Caco-2 (cell line): ENCODE results near the gene RHOT2. TPM values are rescaled to one million over a fixed set of nuclear protein-coding genes. Genes with fewer than 3 reads are reported as not detected.

ENCODE experiments used
- BruUV-seq: library from RNA; stranded (reverse); fragments of 400-500 nt; replicated peaks from 2 replicates; lab custom pipeline; 2021; lab: Mats Ljungman, UMichigan
- CTCF ChIA-PET: fragments of 300-600 bp; sonication (Branson Sonifier 250); formaldehyde crosslinking; loops from one replicate; lab custom pipeline; 2022; ENCODE audit warnings: antibody characterized with exemption; lab: Charles Lee
- POLR2A ChIA-PET: fragments of 300-600 bp; sonication (Branson Sonifier 250); formaldehyde crosslinking; loops from one replicate; lab custom pipeline; 2022; ENCODE audit warnings: antibody characterized with exemption; lab: Charles Lee
- DNase-seq, 2 experiments: peaks; one replicate each; pipeline versions ENCODE4 v3.0.0 to v3.0.0-alpha.2; 2020 to 2022
- H3K27me3 ChIP-seq: replicated peaks from 2 replicates; pipeline ENCODE4 v1.6.0; 2011; ENCODE audit warnings: low read length; ENCODE audit not compliant: control insufficient read depth, insufficient read depth
- H3K36me3 ChIP-seq: 2 replicates; pipeline ENCODE4 v1.5.1; 2011; ENCODE audit warnings: low read length; ENCODE audit not compliant: control insufficient read depth, insufficient read depth
- H3K4me1 ChIP-seq: fragments of 250-450 bp; sonication (Bioruptor Pico); 2 replicates; pipeline ENCODE4 v1.5.1; 2020; ENCODE audit warnings: mild to moderate bottlenecking
- H3K4me3 ChIP-seq: 2 replicates; pipeline ENCODE4 v1.5.1; 2011; ENCODE audit warnings: low read depth, mild to moderate bottlenecking, control low read depth, low read length
- H3K9me3 ChIP-seq: fragments of 250-450 bp; sonication (Bioruptor Pico); 2 replicates; pipeline ENCODE4 v1.5.1; 2020; ENCODE audit warnings: mild to moderate bottlenecking, moderate library complexity
- H3K27ac Mint-ChIP-seq: one replicate; pipeline ENCODE4 v1.8.0; 2022; ENCODE audit warnings: mixed read lengths; ENCODE audit not compliant: unreplicated experiment
- H3K27me3 Mint-ChIP-seq: one replicate; pipeline ENCODE4 v1.8.0; 2022; ENCODE audit warnings: mixed read lengths; ENCODE audit not compliant: insufficient read depth, unreplicated experiment
- H3K36me3 Mint-ChIP-seq: one replicate; pipeline ENCODE4 v1.8.0; 2022; ENCODE audit warnings: mild to moderate bottlenecking, mixed read lengths; ENCODE audit not compliant: insufficient read depth, unreplicated experiment
- H3K4me1 Mint-ChIP-seq: one replicate; pipeline ENCODE4 v1.8.0; 2022; ENCODE audit warnings: low read depth, mixed read lengths; ENCODE audit not compliant: unreplicated experiment
- H3K4me3 Mint-ChIP-seq: one replicate; pipeline ENCODE4 v1.8.0; 2022; ENCODE audit warnings: mild to moderate bottlenecking, moderate library complexity, mixed read lengths; ENCODE audit not compliant: unreplicated experiment
- H3K9me3 Mint-ChIP-seq: one replicate; pipeline ENCODE4 v1.8.0; 2022; ENCODE audit warnings: mixed read lengths; ENCODE audit not compliant: unreplicated experiment
- intact Hi-C: fragments of 100-400 bp; cut with micrococcal nuclease; formaldehyde crosslinking; loops from one replicate; pipeline ENCODE4 v1.10.0; 2022; ENCODE audit not compliant: unreplicated experiment
- total RNA-seq: library from RNA; stranded (reverse); gene quantifications from 2 replicates; pipeline ENCODE4 v1.2.3, GENCODE V29; 2022
- TF ChIP-seq, protein P1 (sequence below), 2 experiments: fragments of 200-600 bp in 1 of 2; IDR thresholded peaks; 1 replicate in 1 of 2; 2 replicates in 1 of 2; pipeline versions ENCODE4 v1.5.1 to v1.8.0; 2011 to 2022; ENCODE audit warnings: antibody characterized with exemption in 1 of 2, control low read depth in 1 of 2, inconsistent platforms in 1 of 2, low read depth in 1 of 2, low read length in 1 of 2, mild to moderate bottlenecking in 1 of 2, moderate library complexity in 1 of 2; ENCODE audit not compliant: insufficient read depth in 1 of 2, severe bottlenecking in 1 of 2, unreplicated experiment in 1 of 2

The RHOT2 gene
- total RNA-seq, 1 experiment from 2014 or later, result 96.7 TPM

DNA sequence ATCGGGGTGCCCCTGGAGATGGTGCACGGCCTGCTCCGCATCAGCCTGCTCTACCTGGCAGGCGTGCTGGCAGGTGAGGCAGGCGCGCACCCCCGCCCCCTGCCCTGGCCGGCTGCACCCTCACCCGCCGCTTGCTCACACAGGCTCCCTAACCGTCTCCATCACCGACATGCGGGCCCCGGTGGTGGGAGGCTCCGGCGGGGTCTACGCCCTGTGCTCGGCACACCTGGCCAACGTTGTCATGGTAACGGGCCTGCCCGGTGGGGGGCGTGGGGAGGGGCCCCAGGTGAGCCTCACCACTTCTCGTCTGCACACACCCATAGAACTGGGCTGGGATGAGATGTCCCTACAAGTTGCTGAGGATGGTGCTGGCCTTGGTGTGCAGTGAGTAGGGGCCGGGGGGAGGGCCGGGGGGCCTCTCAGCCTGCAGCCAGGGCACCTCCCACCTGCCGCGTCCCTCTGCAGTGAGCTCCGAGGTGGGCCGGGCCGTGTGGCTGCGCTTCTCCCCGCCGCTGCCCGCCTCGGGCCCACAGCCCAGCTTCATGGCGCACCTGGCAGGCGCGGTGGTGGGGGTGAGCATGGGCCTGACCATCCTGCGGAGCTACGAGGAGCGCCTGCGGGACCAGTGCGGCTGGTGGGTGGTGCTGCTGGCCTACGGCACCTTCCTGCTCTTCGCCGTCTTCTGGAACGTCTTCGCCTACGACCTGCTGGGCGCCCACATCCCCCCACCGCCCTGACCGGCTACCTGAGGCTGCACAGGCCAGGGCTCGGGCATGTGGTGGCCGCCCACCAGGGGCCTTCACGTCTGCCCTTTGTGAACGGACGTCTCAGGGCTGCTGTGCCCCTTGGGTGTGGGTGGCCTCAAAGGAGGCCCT lies 9.6 kb downstream of the RHOT2 start:
- ChIA-PET CTCF (no interaction called here), POLR2A (no interaction called here)
- Mint-ChIP-seq H3K4me1 (no peaks in the 10 kb centered on the region), H3K36me3 (peaks cover 47% of the 10 kb centered on the region), H3K9me3 (no peaks in the 10 kb centered on the region), H3K4me3 (no peak overlapping the region), H3K27ac (no peak overlapping the region), H3K27me3 (no peaks in the 10 kb centered on the region)
- BruUV-seq, result no TSS peak
- TF ChIP-seq, protein P1, sequence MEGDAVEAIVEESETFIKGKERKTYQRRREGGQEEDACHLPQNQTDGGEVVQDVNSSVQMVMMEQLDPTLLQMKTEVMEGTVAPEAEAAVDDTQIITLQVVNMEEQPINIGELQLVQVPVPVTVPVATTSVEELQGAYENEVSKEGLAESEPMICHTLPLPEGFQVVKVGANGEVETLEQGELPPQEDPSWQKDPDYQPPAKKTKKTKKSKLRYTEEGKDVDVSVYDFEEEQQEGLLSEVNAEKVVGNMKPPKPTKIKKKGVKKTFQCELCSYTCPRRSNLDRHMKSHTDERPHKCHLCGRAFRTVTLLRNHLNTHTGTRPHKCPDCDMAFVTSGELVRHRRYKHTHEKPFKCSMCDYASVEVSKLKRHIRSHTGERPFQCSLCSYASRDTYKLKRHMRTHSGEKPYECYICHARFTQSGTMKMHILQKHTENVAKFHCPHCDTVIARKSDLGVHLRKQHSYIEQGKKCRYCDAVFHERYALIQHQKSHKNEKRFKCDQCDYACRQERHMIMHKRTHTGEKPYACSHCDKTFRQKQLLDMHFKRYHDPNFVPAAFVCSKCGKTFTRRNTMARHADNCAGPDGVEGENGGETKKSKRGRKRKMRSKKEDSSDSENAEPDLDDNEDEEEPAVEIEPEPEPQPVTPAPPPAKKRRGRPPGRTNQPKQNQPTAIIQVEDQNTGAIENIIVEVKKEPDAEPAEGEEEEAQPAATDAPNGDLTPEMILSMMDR (IDR thresholded peaks at IDR 0.05; ENCODE audit: insufficient read depth in 1 of 2, low read depth in 1 of 2, low read length in 1 of 2, severe bottlenecking in 1 of 2, unreplicated experiment in 1 of 2), result no peak
- intact Hi-C loops, result no loop called here
- no peak for DNase-seq
- no peaks in the 10 kb centered on the region for H3K9me3 ChIP-seq
- no peak overlapping the region for H3K4me3 ChIP-seq
- H3K27me3 ChIP-seq, result no peaks in the 10 kb centered on the region
- H3K4me1 ChIP-seq, result peaks cover 21% of the 10 kb centered on the region
- H3K36me3 ChIP-seq, result peaks cover 3% of the 10 kb centered on the region

DNA sequence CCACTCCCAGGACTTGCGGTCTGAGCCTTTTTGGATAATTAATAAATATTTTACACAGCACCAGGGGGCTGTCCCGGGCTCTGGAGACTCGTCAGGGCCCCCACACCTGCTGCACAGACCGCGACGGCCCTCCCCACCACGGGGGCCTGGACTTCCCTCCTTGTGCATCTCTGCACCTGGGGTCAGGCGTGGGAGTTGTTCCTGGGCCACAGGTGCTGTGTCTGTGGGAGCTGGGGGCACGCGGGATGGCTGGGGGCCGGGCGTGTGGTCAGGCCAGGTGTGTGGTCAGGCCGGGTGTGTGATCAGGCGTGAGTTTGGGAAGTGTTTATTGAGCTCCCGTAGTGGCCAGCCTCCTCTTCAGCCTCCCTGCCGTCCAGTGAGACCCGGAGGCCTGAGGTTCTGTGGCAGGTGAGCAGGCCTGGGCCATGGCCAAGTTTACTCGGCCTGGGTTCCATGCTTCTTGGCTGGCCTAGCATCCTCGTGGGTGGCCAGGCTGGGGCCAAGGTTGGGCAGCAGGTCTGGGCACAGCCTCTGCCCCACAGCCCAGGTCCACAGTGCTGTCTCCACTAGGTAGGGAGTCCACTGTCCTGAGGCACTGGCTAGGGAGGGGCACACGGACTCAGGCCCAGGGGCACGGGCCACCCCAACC lies 10.4 kb downstream of the RHOT2 start:
- Mint-ChIP-seq H3K27ac (no peak overlapping the region), H3K4me3 (no peak overlapping the region), H3K36me3 (peaks cover 54% of the 10 kb centered on the region), H3K4me1 (no peaks in the 10 kb centered on the region), H3K9me3 (no peaks in the 10 kb centered on the region), H3K27me3 (no peaks in the 10 kb centered on the region)
- no TSS peak for BruUV-seq
- no peaks in the 10 kb centered on the region for H3K9me3 ChIP-seq
- H3K4me3 ChIP-seq, result no peak overlapping the region
- H3K36me3 ChIP-seq, result peaks cover 4% of the 10 kb centered on the region; the same call in 1 of the 2 replicates
- TF ChIP-seq, protein P1 (IDR thresholded peaks at IDR 0.05; ENCODE audit: insufficient read depth in 1 of 2, low read depth in 1 of 2, low read length in 1 of 2, severe bottlenecking in 1 of 2, unreplicated experiment in 1 of 2), result no peak
- intact Hi-C loops, result no loop called here
- CTCF ChIA-PET, result no interaction called here
- H3K27me3 ChIP-seq, result no peaks in the 10 kb centered on the region
- peaks cover 29% of the 10 kb centered on the region for H3K4me1 ChIP-seq
- POLR2A ChIA-PET, result interaction anchor here (0.9 kb wide), 1 partner anchor 17 kb away, joined by 5 read pairs; no protein-coding TSS in a partner anchor
- DNase-seq, result no peak
